Body of pancreas (tissue), 4 donors: ENCODE results near the gene OBP2A. TPM values are rescaled to one million over a fixed set of nuclear protein-coding genes. Genes with fewer than 3 reads are reported as not detected.
"Not testable (repeated sequence)": the region's sequence is repeated elsewhere in the genome, so short reads cannot be mapped to it uniquely, and the experiment has no call there.

Experiments
- ATAC-seq: fragments of 150-250 bp; one replicate; pipeline ENCODE4 v1.9.1; 2016
- DNase-seq, 4 donors: peaks; one replicate each; pipeline ENCODE4 v3.0.0-alpha.2; 2019
- H3K27ac ChIP-seq, 4 donors: fragments of 200-600 bp; sonication (generic); 1 replicate in 3 of 4; 2 replicates in 1 of 4; pipeline versions ENCODE4 v1.5.1 to v1.6.1; 2016 to 2019; ENCODE audit warnings: mild to moderate bottlenecking in 1 of 4, mixed read lengths in 1 of 4, moderate library complexity in 1 of 4
- H3K27me3 ChIP-seq, 2 donors: fragments of 200-600 bp; sonication (generic); one replicate each; pipeline ENCODE4 v1.6.0; 2016; ENCODE audit warnings: mild to moderate bottlenecking in 1 of 2
- H3K36me3 ChIP-seq, 2 donors: fragments of 200-600 bp; sonication (generic); replicated peaks in 1 of 2; 2 replicates each; pipeline ENCODE4 v1.5.1; 2016; ENCODE audit warnings: low read depth in 2 of 2; ENCODE audit not compliant: insufficient read depth in 1 of 2
- H3K4me1 ChIP-seq: fragments of 200-600 bp; sonication (generic); one replicate; pipeline ENCODE4 v1.6.0; 2016
- H3K4me3 ChIP-seq, 2 donors: fragments of 200-600 bp; sonication (generic); 1 replicate in 1 of 2; 2 replicates in 1 of 2; pipeline ENCODE4 v1.5.1; 2016 to 2019
- H3K9me3 ChIP-seq, 3 donors: fragments of 200-600 bp; sonication (generic); 1 replicate in 2 of 3; 2 replicates in 1 of 3; pipeline ENCODE4 v1.5.1; 2016
- POLR2A ChIP-seq, 3 donors: fragments of 450-650 bp; IDR thresholded peaks; one replicate each; pipeline ENCODE4 v1.6.1; 2016; ENCODE audit warnings: antibody characterized with exemption in 3 of 3, mild to moderate bottlenecking in 2 of 3
- WGBS, 2 donors: methylation state at CpG; one replicate each; pipeline ENCODE4 v1.1.5; 2017; 5-methylcytosine and 5-hydroxymethylcytosine counted together
- intact Hi-C: fragments of 100-400 bp; cut with DNase I; formaldehyde crosslinking; loops from one replicate; pipeline ENCODE4 v1.15.1; 2023
- total RNA-seq, 2 donors: library from RNA; depleted of rRNA; stranded (reverse); fragments of >200 nt; gene quantifications; one replicate each; pipeline ENCODE4 v1.1.0, GENCODE V29; 2016
- TF ChIP-seq, protein P1 (sequence below), 7 experiments: fragments of 450-650 bp in 4 of 7; fragments of 200-600 bp in 3 of 7; sonication (generic) in 3 of 7; IDR thresholded peaks; one replicate each; pipeline ENCODE4 v1.5.1; 2016 to 2019; ENCODE audit warnings: antibody characterized with exemption in 7 of 7

Gene OBP2A
- total RNA-seq, 2 donors from 2014 or later = not detected

DNA sequence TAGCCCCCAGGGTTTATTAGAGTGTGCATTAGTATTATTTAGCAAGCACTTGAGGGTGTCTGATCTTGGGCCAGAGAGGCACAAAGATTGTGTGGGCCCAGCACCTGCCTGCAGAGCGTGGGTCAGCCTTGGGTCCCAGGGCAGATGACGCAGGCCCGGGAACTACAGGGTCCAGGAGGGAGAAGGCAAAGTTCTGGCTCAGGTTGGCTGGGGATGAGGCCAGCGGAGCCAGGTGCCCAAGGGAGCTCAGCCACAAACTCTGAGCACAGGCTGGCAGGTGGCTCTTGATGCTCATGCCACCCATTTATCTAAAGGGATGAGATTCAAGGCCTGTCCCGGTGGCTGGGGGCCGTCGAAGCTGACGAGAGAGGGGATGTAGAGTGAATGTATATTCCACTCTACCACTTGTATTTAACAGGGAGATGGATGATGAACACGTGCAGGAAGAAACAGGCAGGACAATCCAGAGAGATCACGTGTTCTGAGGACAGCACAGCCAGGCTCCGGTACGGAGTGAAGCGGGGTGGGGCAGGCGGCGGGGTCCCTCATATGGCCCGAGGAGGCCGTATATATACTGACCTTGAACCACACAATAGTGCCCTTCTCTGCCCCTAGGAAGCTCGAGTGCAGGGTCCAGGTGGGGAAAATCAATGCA lies 818 bp upstream of the OBP2A start:
- TF ChIP-seq, protein P1, sequence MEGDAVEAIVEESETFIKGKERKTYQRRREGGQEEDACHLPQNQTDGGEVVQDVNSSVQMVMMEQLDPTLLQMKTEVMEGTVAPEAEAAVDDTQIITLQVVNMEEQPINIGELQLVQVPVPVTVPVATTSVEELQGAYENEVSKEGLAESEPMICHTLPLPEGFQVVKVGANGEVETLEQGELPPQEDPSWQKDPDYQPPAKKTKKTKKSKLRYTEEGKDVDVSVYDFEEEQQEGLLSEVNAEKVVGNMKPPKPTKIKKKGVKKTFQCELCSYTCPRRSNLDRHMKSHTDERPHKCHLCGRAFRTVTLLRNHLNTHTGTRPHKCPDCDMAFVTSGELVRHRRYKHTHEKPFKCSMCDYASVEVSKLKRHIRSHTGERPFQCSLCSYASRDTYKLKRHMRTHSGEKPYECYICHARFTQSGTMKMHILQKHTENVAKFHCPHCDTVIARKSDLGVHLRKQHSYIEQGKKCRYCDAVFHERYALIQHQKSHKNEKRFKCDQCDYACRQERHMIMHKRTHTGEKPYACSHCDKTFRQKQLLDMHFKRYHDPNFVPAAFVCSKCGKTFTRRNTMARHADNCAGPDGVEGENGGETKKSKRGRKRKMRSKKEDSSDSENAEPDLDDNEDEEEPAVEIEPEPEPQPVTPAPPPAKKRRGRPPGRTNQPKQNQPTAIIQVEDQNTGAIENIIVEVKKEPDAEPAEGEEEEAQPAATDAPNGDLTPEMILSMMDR (IDR thresholded peaks at IDR 0.05) = no peak
- no peak for TF ChIP-seq POLR2A (IDR thresholded peaks at IDR 0.05)
- no peaks in the 10 kb centered on the region for H3K9me3 ChIP-seq
- H3K27ac ChIP-seq = no peak overlapping the region
- no peaks in the 10 kb centered on the region for H3K36me3 ChIP-seq
- intact Hi-C loops = no loop called here
- 54 to 56% methylated on average over 17 to 18 of the region's 18 CpGs for WGBS, 2 donors
- H3K4me1 ChIP-seq = no peaks in the 10 kb centered on the region
- no peak overlapping the region for H3K4me3 ChIP-seq
- no peak for DNase-seq
- no peaks in the 10 kb centered on the region for H3K27me3 ChIP-seq
- no peak for ATAC-seq

DNA sequence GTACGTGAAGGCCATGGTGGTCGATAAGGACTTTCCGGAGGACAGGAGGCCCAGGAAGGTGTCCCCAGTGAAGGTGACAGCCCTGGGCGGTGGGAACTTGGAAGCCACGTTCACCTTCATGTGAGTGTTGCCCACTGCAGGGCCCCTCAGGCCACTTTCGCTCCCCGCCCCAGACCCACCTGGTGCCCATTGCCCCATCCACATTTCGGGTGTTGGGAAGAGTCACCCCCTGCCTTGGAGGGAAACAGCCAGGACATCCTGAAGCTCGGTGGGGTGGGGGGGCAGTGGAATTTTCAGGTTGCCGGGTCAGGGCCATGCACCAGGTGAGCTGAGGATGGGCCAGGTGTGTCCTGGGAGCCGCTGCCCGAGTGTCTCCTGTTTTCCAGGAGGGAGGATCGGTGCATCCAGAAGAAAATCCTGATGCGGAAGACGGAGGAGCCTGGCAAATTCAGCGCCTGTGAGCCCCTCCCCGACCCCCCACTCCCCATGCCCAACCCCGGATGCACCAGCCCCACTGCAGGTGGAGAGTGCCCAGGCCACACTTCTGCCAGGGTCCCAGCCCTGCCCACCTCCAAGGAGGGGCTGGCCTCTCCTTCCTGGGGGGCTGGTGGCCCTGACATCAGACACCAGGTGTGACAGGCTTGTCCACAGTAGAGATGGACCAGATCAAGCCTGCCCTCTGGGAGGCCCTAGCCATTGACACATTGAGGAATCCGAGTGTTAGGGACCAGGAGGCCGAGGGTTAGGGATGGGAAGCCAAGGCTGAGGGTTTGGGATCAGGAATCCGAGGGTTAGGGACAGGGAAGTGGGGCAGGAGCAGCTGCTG lies 1.1 kb downstream of the OBP2A start:
- 61 to 64% methylated on average over 14 to 20 of the region's 21 CpGs for WGBS, 2 donors
- ATAC-seq = not testable (repeated sequence)

DNA sequence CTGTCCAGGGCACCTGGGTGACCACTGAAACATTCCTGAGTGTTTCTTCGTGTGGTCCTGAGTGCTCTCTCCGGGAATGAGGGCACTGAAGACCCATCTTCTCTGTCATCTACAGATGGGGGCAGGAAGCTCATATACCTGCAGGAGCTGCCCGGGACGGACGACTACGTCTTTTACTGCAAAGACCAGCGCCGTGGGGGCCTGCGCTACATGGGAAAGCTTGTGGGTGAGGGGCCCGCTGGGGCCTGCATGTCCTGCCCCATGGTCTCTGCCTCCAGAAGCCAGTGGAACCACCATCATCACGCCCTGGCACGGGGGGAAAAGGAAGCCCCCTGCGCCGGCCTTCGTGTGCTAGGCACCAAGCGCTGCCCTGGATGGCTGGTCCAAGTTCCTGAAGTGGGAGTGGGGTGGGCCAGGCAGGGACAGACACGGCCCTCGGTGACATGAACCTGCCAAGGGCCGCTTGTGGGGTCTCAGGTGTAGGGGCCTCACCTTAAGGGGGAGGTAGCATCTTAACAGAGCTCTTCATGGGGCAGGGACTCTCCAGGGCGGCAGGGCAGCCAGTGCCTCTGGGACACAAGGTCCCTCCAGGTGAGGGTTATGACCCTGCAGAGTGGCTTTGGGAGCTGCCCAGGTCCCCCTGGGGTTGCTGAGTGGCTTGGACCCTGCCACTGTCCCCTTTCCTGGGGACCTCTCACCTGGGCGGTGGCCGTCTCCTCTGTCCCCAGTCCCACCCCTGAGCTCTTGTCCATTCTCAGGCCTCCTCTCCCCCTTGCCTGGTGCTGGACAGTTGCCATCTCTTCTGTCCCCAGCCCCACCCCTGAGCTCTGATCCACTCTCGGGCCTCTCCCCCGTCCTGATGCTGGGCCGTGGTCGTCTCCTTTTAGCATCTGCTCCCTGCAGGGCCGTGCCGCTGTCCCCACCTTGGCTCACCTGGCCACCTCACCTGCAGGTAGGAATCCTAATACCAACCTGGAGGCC lies 2.1 kb downstream of the OBP2A start:
- H3K4me3 ChIP-seq = no peak overlapping the region
- H3K27me3 ChIP-seq = no peaks in the 10 kb centered on the region
- TF ChIP-seq POLR2A (IDR thresholded peaks at IDR 0.05) = no peak
- TF ChIP-seq, protein P1 (IDR thresholded peaks at IDR 0.05) = no peak
- 66 to 70% methylated on average over 21 to 27 of the region's 28 CpGs for WGBS, 2 donors
- no peaks in the 10 kb centered on the region for H3K9me3 ChIP-seq
- DNase-seq (no peak), ATAC-seq (no peak)
- intact Hi-C loops = no loop called here
- no peaks in the 10 kb centered on the region for H3K4me1 ChIP-seq
- no peak overlapping the region for H3K27ac ChIP-seq
- no peaks in the 10 kb centered on the region for H3K36me3 ChIP-seq

More for the DNA sequence above, 1.1 kb downstream of the OBP2A start:
- H3K9me3 ChIP-seq, H3K27me3 ChIP-seq, H3K4me1 ChIP-seq, intact Hi-C loops, H3K36me3 ChIP-seq, DNase-seq, H3K27ac ChIP-seq, H3K4me3 ChIP-seq: not testable (repeated sequence)

DNA sequence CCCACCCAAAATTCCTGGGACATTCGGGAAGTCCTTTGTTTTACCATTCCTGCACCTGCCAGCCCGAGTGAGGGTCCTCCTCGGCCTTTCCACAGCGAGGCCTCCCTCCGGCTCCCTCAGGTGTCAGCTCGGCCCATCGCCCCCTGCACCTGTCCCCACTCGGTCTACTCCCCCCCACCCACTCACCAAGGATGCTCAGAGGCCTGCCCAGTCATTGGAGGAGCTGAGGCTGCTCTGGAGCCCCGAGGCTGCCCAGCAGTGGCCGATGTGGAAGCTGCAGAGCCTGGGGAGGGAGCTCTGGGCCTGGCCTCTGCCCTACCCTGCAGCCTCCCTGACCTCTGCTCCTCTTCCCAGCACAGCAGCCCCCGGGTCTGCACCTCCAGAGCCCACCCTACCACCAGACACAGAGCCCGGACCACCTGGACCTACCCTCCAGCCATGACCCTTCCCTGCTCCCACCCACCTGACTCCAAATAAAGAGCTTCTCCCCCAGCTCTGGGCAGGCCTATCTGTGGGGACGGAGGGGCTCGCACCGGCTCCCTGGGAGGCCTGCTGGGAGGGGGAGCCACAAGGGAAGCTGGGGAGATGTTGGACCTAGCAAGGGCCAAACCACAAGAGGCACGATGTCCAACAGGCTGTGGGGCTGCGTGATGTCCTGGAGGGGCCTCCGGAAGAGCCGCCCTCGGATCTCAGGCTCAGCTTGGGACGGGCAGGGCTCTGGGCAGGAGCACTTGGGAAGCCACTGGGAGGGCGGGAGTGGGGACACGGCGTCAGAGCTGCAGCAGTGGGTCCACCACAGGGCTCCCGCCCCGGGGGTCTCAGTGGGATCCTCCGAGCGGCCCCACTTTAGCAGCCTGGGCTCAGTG lies 3.8 kb downstream of the OBP2A start:
- H3K27ac ChIP-seq, ATAC-seq, H3K9me3 ChIP-seq, intact Hi-C loops, H3K27me3 ChIP-seq, H3K36me3 ChIP-seq, H3K4me1 ChIP-seq, DNase-seq, H3K4me3 ChIP-seq: not testable (repeated sequence)
- WGBS, 2 donors = 52 to 74% methylated on average over 9 to 23 of the region's 28 CpGs

DNA sequence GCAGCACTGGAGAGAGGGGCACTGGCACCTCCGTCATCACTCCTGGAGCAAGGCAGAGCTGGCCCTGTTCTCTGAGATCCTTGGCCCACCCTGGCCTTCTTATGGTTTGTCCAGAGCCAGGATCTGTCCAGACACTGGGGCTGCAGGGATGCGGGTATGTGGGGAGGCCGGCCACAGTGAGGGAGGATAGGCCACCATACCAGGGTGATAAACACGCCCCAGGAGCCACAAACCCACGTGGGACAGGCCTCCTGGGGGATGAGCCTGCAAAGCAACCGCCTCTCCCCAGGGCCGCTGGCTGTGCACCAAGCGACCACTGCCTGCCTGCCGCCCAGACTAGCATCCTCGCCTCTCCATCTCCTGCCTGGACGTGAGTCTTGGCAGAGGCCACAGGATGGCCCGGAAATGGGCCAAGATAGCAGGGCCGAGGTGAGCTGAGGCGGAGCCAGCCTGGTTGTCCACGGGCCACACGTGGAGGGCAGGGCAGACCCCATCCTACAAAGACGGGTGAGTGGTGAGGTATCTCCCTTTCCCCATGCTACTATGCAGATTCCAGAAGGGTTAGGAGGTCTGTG lies 4.5 kb downstream of the OBP2A start:
- no peak for TF ChIP-seq POLR2A (IDR thresholded peaks at IDR 0.05)
- TF ChIP-seq, protein P1 (IDR thresholded peaks at IDR 0.05) = no peak
- intact Hi-C loops = no loop called here
- no peak for ATAC-seq
- no peak for DNase-seq
- Histone ChIP-seq H3K4me3 (no peak overlapping the region), H3K36me3 (no peaks in the 10 kb centered on the region), H3K9me3 (no peaks in the 10 kb centered on the region), H3K27me3 (no peaks in the 10 kb centered on the region), H3K27ac (no peak overlapping the region), H3K4me1 (no peaks in the 10 kb centered on the region)
- WGBS, 2 donors = 62 to 71% methylated on average over 11 to 17 of the region's 17 CpGs
